Measurements from ENCODE around the gene TLR4. TPM values are rescaled to one million over a fixed set of nuclear protein-coding genes. Genes with fewer than 3 reads are reported as not detected.
A peak's percentile ranks its signal among the peaks of the same experiment; 100 is the strongest.

Gene TLR4
- total RNA-seq, 1 experiment from 2014 or later, result 6.5 TPM

GRCh38 chr9:117697046-117697445 is 7.2 kb upstream of the TLR4 start:
- no peaks in the 10 kb centered on the region for H3K27me3 ChIP-seq
- no peak overlapping the region for H3K4me3 ChIP-seq
- DNase-seq, result no peak
- H3K36me3 ChIP-seq, result no peaks in the 10 kb centered on the region
- H3K4me1 ChIP-seq, result no peaks in the 10 kb centered on the region
- 0 out of 2 replicates have a peak, but pooled peaks cover 2% of the 10 kb centered on the region for H3K9me3 ChIP-seq (replicated peaks)
- H3K27ac ChIP-seq, result no peak overlapping the region

- Histone ChIP-seq H3K27ac (peak overlapping the region; percentile 62), H3K4me3 (peak overlapping the region; percentile 53), H3K4me1 (peaks cover 8% of the 10 kb centered on the region), H3K36me3 (no peaks in the 10 kb centered on the region), H3K27me3 (no peaks in the 10 kb centered on the region), H3K9me3 (replicated peaks) (0 out of 2 replicates have a peak, but pooled peaks cover 5% of the 10 kb centered on the region)
- no peak for DNase-seq
Measured at GRCh38 chr9:117703537-117703936, 666 bp upstream of the TLR4 start.

GRCh38 chr9:117704597-117704996 is 394 bp downstream of the TLR4 start:
- peak overlapping the region; percentile 62 for H3K27ac ChIP-seq
- no peaks in the 10 kb centered on the region for H3K27me3 ChIP-seq
- 0 out of 2 replicates have a peak, but pooled peaks cover 5% of the 10 kb centered on the region for H3K9me3 ChIP-seq (replicated peaks)
- peaks cover 8% of the 10 kb centered on the region for H3K4me1 ChIP-seq
- no peak for DNase-seq
- H3K36me3 ChIP-seq, result no peaks in the 10 kb centered on the region
- peak overlapping the region; percentile 53 for H3K4me3 ChIP-seq

- H3K4me3 ChIP-seq, result no peak overlapping the region; the same call in 1 of the 2 replicates
- H3K27ac ChIP-seq, result no peak overlapping the region
- 0 out of 2 replicates have a peak, but pooled peaks cover 5% of the 10 kb centered on the region for H3K9me3 ChIP-seq (replicated peaks)
- H3K27me3 ChIP-seq, result no peaks in the 10 kb centered on the region
- H3K36me3 ChIP-seq, result no peaks in the 10 kb centered on the region
- DNase-seq, result peak in 1 of 2 experiments; percentile 9
- H3K4me1 ChIP-seq, result peaks cover 8% of the 10 kb centered on the region
Measured at GRCh38 chr9:117705386-117705785, 1.2 kb downstream of the TLR4 start.

GRCh38 chr9:117706421-117707116 is 2.4 kb downstream of the TLR4 start:
- Histone ChIP-seq H3K27me3 (no peaks in the 10 kb centered on the region), H3K36me3 (no peaks in the 10 kb centered on the region), H3K4me1 (peaks cover 8% of the 10 kb centered on the region), H3K27ac (no peak overlapping the region), H3K9me3 (replicated peaks) (0 out of 2 replicates have a peak, but pooled peaks cover 5% of the 10 kb centered on the region), H3K4me3 (no peak overlapping the region)
- no peak for DNase-seq

- H3K27ac ChIP-seq, result no peak overlapping the region
- H3K4me3 ChIP-seq, result no peak overlapping the region
- H3K36me3 ChIP-seq, result no peaks in the 10 kb centered on the region
- no peaks in the 10 kb centered on the region for H3K27me3 ChIP-seq
- DNase-seq, result no peak
- H3K9me3 ChIP-seq (replicated peaks), result no peaks in the 10 kb centered on the region
- peaks cover 8% of the 10 kb centered on the region for H3K4me1 ChIP-seq
Measured at GRCh38 chr9:117707561-117707960, 3.4 kb downstream of the TLR4 start.

GRCh38 chr9:117709936-117710335 is 5.7 kb downstream of the TLR4 start:
- Histone ChIP-seq H3K27ac (no peak overlapping the region), H3K36me3 (no peaks in the 10 kb centered on the region), H3K4me1 (no peaks in the 10 kb centered on the region), H3K9me3 (replicated peaks) (no peaks in the 10 kb centered on the region), H3K27me3 (no peaks in the 10 kb centered on the region), H3K4me3 (no peak overlapping the region)
- DNase-seq, result no peak

GRCh38 chr9:117714282-117714681 is 10.1 kb downstream of the TLR4 start:
- H3K36me3 ChIP-seq, result no peaks in the 10 kb centered on the region
- H3K27me3 ChIP-seq, result no peaks in the 10 kb centered on the region
- H3K4me3 ChIP-seq, result no peak overlapping the region
- no peak for DNase-seq
- no peaks in the 10 kb centered on the region for H3K9me3 ChIP-seq (replicated peaks)
- no peaks in the 10 kb centered on the region for H3K4me1 ChIP-seq
- H3K27ac ChIP-seq, result no peak overlapping the region

GRCh38 chr9:117715411-117715989 is 11.3 kb downstream of the TLR4 start:
- H3K27me3 ChIP-seq, result no peaks in the 10 kb centered on the region
- no peak overlapping the region for H3K27ac ChIP-seq
- DNase-seq, result no peak
- H3K4me3 ChIP-seq, result no peak overlapping the region
- H3K9me3 ChIP-seq (replicated peaks), result no peaks in the 10 kb centered on the region
- H3K4me1 ChIP-seq, result no peaks in the 10 kb centered on the region
- no peaks in the 10 kb centered on the region for H3K36me3 ChIP-seq

- Histone ChIP-seq H3K9me3 (replicated peaks) (no peaks in the 10 kb centered on the region), H3K27me3 (no peaks in the 10 kb centered on the region), H3K4me1 (no peaks in the 10 kb centered on the region), H3K36me3 (no peaks in the 10 kb centered on the region), H3K4me3 (no peak overlapping the region), H3K27ac (no peak overlapping the region)
- DNase-seq, result peak in 1 of 2 experiments; percentile 9
Measured at GRCh38 chr9:117718085-117718484, 13.9 kb downstream of the TLR4 start.

GRCh38 chr9:117718701-117719100 is 14.5 kb downstream of the TLR4 start:
- Histone ChIP-seq H3K4me3 (no peak overlapping the region), H3K4me1 (no peaks in the 10 kb centered on the region), H3K9me3 (replicated peaks) (no peaks in the 10 kb centered on the region), H3K36me3 (no peaks in the 10 kb centered on the region), H3K27me3 (no peaks in the 10 kb centered on the region), H3K27ac (no peak overlapping the region)
- no peak for DNase-seq

GRCh38 chr9:117719161-117719920 is 15.1 kb downstream of the TLR4 start:
- Histone ChIP-seq H3K4me1 (no peaks in the 10 kb centered on the region), H3K27me3 (no peaks in the 10 kb centered on the region), H3K36me3 (no peaks in the 10 kb centered on the region), H3K9me3 (replicated peaks) (no peaks in the 10 kb centered on the region), H3K27ac (no peak overlapping the region), H3K4me3 (no peak overlapping the region)
- DNase-seq, result no peak

GRCh38 chr9:117720066-117720465 is 15.9 kb downstream of the TLR4 start:
- H3K36me3 ChIP-seq, result no peaks in the 10 kb centered on the region
- no peaks in the 10 kb centered on the region for H3K9me3 ChIP-seq (replicated peaks)
- no peak overlapping the region for H3K27ac ChIP-seq
- no peaks in the 10 kb centered on the region for H3K4me1 ChIP-seq
- no peak for DNase-seq
- no peaks in the 10 kb centered on the region for H3K27me3 ChIP-seq
- H3K4me3 ChIP-seq, result no peak overlapping the region

- no peaks in the 10 kb centered on the region for H3K9me3 ChIP-seq (replicated peaks)
- H3K27ac ChIP-seq, result no peak overlapping the region
Measured at GRCh38 chr9:117720555-117720954, 16.4 kb downstream of the TLR4 start.

GRCh38 chr9:117720987-117721386 is 16.8 kb downstream of the TLR4 start:
- DNase-seq, result no peak

More at GRCh38 chr9:117720555-117720954, 16.4 kb downstream of the TLR4 start:
- no peak overlapping the region for H3K4me3 ChIP-seq
- no peaks in the 10 kb centered on the region for H3K4me1 ChIP-seq
- no peak for DNase-seq
- no peaks in the 10 kb centered on the region for H3K27me3 ChIP-seq
- no peaks in the 10 kb centered on the region for H3K36me3 ChIP-seq

More at GRCh38 chr9:117720987-117721386, 16.8 kb downstream of the TLR4 start:
- H3K27me3 ChIP-seq, result no peaks in the 10 kb centered on the region
- H3K27ac ChIP-seq, result no peak overlapping the region
- H3K36me3 ChIP-seq, result no peaks in the 10 kb centered on the region
- H3K4me1 ChIP-seq, result no peaks in the 10 kb centered on the region
- H3K4me3 ChIP-seq, result no peak overlapping the region
- H3K9me3 ChIP-seq (replicated peaks), result no peaks in the 10 kb centered on the region

All from SJCRH30 (cell line).